WERI-Rb-1 (cell line): ENCODE results near the gene RHBDL1.

ENCODE experiments used
- DNase-seq: peaks from one replicate; pipeline ENCODE4 v3.0.0-alpha.2; 2020
- H3K27ac ChIP-seq: fragments of 250-450 bp; sonication (Bioruptor Pico); 2 replicates; pipeline ENCODE4 v1.5.1; 2020; ENCODE audit warnings: mild to moderate bottlenecking, moderate library complexity
- H3K27me3 ChIP-seq: fragments of 250-450 bp; sonication (Bioruptor Pico); 2 replicates; pipeline ENCODE4 v1.5.1; 2021; ENCODE audit warnings: mild to moderate bottlenecking, low read depth, moderate library complexity; ENCODE audit not compliant: insufficient read depth, severe bottlenecking
- H3K36me3 ChIP-seq: fragments of 250-450 bp; sonication (Bioruptor Pico); 2 replicates; pipeline ENCODE4 v1.5.1; 2020; ENCODE audit warnings: mild to moderate bottlenecking, moderate library complexity
- H3K4me3 ChIP-seq: 2 replicates; pipeline ENCODE4 v1.5.1; 2011; ENCODE audit warnings: low read depth, mild to moderate bottlenecking, control low read depth, low read length
- H3K9me3 ChIP-seq: fragments of 250-450 bp; sonication (Bioruptor Pico); 2 replicates; pipeline ENCODE4 v1.5.1; 2021; ENCODE audit warnings: mild to moderate bottlenecking, moderate library complexity; ENCODE audit not compliant: severe bottlenecking
- CTCF ChIP-seq: IDR thresholded peaks from 2 replicates; pipeline ENCODE4 v1.5.1; 2011; ENCODE audit warnings: low read depth, mild to moderate bottlenecking, control low read depth, inconsistent platforms, low read length

The RHBDL1 gene

GRCh38 chr16:723695-724094 lies 48.2 kb downstream of the RHBDL1 start:
- Histone ChIP-seq H3K27me3 (no peaks in the 10 kb centered on the region), H3K36me3 (peaks cover 6% of the 10 kb centered on the region), H3K27ac (no peak overlapping the region), H3K9me3 (no peaks in the 10 kb centered on the region), H3K4me3 (no peak overlapping the region)
- no peak for DNase-seq
- no peak for TF ChIP-seq CTCF

DNA sequence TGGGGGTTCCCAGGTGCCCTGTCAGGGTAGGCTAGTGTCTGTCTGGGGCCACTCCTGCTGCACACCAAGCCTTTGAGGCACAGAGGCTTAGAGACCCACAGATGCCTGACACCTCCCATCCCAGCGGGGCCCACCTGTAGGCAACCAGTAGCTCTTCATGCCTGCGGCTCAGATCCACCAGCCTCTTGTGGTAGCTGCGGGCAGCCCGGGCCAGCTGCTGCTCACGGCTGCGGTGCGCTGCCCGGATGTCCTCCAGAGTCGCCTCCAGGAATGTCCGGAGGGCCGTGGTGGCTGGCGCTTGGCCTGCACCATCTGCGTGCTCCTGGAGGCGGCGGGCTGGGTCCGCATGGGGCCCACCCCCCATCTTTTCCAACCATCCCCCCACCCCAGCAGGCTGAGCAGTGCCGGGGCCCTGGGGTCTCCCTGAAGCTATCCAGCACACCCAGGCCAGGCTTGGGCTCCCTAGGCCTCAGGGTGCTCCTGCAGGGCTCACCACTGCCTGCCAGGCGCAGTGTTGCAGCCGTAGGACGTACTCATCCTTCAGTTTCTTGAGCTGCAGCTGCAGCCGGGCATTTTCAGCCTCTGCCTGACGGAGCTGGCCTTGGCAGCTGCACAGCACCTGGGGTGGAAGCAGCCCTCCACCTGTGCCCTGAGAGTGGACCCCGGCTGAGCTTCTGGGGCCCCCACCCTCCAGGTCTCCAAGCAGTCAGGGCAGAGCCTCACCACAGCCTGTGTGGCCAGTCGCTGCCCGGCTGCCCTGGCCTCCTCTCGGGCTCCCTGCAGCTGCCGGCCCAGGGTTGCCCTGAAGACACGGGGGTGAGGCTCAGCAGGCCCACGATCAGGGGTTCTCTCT lies 48.9 kb downstream of the RHBDL1 start:
- Histone ChIP-seq H3K27me3 (no peaks in the 10 kb centered on the region), H3K9me3 (no peaks in the 10 kb centered on the region), H3K4me3 (no peak overlapping the region), H3K36me3 (peaks cover 6% of the 10 kb centered on the region), H3K27ac (no peak overlapping the region)
- no peak for DNase-seq
- no peak for TF ChIP-seq CTCF

DNA sequence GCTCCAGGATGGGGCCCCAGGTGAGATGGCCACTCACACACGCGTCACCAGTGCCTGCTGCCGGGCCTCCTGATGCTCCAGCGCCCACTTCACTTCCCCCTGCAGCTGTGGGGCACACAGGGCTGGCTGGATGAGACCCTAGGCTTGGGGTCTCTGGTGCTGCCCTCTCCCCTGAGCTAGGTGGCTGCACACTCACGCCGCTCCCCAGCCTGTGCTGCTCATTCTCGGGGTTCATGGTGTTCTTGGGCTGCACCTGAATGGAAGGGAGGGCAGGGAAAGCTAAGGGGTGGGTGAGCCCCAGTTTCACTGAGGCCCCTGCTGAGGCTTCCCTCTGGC lies 49.5 kb downstream of the RHBDL1 start:
- Histone ChIP-seq H3K27ac (no peak overlapping the region), H3K9me3 (no peaks in the 10 kb centered on the region)
- DNase-seq: no peak

GRCh38 chr16:725463-726187 lies 50.2 kb downstream of the RHBDL1 start:
- Histone ChIP-seq H3K27me3 (no peaks in the 10 kb centered on the region), H3K4me3 (no peak overlapping the region), H3K27ac (no peak overlapping the region), H3K9me3 (no peaks in the 10 kb centered on the region), H3K36me3 (peaks cover 9% of the 10 kb centered on the region)
- TF ChIP-seq CTCF: no peak
- DNase-seq: no peak

More for the DNA sequence above, 49.5 kb downstream of the RHBDL1 start:
- TF ChIP-seq CTCF: no peak
- peaks cover 6% of the 10 kb centered on the region for H3K36me3 ChIP-seq
- no peak overlapping the region for H3K4me3 ChIP-seq
- H3K27me3 ChIP-seq: no peaks in the 10 kb centered on the region

DNA sequence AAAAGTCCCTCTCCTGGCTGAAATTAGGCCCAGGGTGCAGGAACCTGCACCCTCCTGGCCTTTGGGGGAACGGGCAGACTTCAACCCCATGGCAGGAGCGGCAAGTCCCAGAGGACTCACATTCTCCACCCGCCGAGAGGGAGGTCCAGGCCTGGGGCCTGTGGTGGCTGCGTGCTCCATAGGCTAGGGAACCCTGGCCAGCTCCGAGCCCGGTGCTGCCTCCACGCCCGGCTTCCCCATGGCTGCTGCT lies 50.6 kb downstream of the RHBDL1 start:
- TF ChIP-seq CTCF: no peak
- no peak overlapping the region for H3K4me3 ChIP-seq
- no peak for DNase-seq
- peaks cover 9% of the 10 kb centered on the region for H3K36me3 ChIP-seq
- no peaks in the 10 kb centered on the region for H3K9me3 ChIP-seq
- H3K27me3 ChIP-seq: no peaks in the 10 kb centered on the region
- H3K27ac ChIP-seq: no peak overlapping the region
